Measurements from ENCODE around the gene GAS6.

The GAS6 gene

GRCh38 chr13:113837560-113838355, 26.1 kb downstream of the GAS6 start (continued):
- TF ChIP-seq, protein P1, sequence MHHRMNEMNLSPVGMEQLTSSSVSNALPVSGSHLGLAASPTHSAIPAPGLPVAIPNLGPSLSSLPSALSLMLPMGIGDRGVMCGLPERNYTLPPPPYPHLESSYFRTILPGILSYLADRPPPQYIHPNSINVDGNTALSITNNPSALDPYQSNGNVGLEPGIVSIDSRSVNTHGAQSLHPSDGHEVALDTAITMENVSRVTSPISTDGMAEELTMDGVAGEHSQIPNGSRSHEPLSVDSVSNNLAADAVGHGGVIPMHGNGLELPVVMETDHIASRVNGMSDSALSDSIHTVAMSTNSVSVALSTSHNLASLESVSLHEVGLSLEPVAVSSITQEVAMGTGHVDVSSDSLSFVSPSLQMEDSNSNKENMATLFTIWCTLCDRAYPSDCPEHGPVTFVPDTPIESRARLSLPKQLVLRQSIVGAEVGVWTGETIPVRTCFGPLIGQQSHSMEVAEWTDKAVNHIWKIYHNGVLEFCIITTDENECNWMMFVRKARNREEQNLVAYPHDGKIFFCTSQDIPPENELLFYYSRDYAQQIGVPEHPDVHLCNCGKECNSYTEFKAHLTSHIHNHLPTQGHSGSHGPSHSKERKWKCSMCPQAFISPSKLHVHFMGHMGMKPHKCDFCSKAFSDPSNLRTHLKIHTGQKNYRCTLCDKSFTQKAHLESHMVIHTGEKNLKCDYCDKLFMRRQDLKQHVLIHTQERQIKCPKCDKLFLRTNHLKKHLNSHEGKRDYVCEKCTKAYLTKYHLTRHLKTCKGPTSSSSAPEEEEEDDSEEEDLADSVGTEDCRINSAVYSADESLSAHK (tag by site-specific recombination; IDR thresholded peaks at IDR 0.05): peak; percentile 7; the same call in 1 of the 2 replicates
- TF ChIP-seq GLI2 (tag by site-specific recombination; IDR thresholded peaks at IDR 0.05; ENCODE audit: borderline replicate concordance, low read depth): no peak
- TF ChIP-seq ZNF221 (tag by site-specific recombination; IDR thresholded peaks at IDR 0.05; ENCODE audit: borderline replicate concordance): no peak
- no peak for TF ChIP-seq ZNF157 (tag by site-specific recombination; IDR thresholded peaks at IDR 0.05)
- TF ChIP-seq, protein P2, sequence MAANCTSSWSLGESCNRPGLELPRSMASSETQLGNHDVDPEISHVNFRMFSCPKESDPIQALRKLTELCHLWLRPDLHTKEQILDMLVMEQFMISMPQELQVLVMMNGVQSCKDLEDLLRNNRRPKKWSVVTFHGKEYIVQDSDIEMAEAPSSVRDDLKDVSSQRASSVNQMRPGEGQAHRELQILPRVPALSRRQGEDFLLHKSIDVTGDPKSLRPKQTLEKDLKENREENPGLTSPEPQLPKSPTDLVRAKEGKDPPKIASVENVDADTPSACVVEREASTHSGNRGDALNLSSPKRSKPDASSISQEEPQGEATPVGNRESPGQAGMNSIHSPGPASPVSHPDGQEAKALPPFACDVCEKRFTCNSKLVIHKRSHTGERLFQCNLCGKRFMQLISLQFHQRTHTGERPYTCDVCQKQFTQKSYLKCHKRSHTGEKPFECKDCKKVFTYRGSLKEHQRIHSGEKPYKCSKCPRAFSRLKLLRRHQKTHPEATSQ (tag by site-specific recombination; IDR thresholded peaks at IDR 0.05): no peak
- no peak for TF ChIP-seq ZNF10 (tag by site-specific recombination; IDR thresholded peaks at IDR 0.05)
- TF ChIP-seq, protein P3, sequence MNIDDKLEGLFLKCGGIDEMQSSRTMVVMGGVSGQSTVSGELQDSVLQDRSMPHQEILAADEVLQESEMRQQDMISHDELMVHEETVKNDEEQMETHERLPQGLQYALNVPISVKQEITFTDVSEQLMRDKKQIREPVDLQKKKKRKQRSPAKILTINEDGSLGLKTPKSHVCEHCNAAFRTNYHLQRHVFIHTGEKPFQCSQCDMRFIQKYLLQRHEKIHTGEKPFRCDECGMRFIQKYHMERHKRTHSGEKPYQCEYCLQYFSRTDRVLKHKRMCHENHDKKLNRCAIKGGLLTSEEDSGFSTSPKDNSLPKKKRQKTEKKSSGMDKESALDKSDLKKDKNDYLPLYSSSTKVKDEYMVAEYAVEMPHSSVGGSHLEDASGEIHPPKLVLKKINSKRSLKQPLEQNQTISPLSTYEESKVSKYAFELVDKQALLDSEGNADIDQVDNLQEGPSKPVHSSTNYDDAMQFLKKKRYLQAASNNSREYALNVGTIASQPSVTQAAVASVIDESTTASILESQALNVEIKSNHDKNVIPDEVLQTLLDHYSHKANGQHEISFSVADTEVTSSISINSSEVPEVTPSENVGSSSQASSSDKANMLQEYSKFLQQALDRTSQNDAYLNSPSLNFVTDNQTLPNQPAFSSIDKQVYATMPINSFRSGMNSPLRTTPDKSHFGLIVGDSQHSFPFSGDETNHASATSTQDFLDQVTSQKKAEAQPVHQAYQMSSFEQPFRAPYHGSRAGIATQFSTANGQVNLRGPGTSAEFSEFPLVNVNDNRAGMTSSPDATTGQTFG (tag by site-specific recombination; IDR thresholded peaks at IDR 0.05; ENCODE audit: borderline replicate concordance): no peak
- TF ChIP-seq SALL2 (tag by site-specific recombination; IDR thresholded peaks at IDR 0.05; ENCODE audit: borderline replicate concordance): no peak
- TF ChIP-seq ZNF664 (tag by site-specific recombination; IDR thresholded peaks at IDR 0.05): no peak
- no peak for TF ChIP-seq PBX3 (CRISPR knock-in tag; IDR thresholded peaks at IDR 0.05)
- no peak for TF ChIP-seq ZNF626 (tag by site-specific recombination; IDR thresholded peaks at IDR 0.05)
- no peak for TF ChIP-seq ZXDB (tag by site-specific recombination; IDR thresholded peaks at IDR 0.05)
- peak; percentile 64; the same call in 1 of the 2 replicates for TF ChIP-seq ZNF423 (tag by site-specific recombination; IDR thresholded peaks at IDR 0.05)
- no peak for TF ChIP-seq ZNF621 (tag by site-specific recombination; IDR thresholded peaks at IDR 0.05)
- TF ChIP-seq ZNF175 (tag by site-specific recombination; IDR thresholded peaks at IDR 0.05): no peak
- TF ChIP-seq ZNF350 (tag by site-specific recombination; IDR thresholded peaks at IDR 0.05): no peak
- no peak for TF ChIP-seq ZNF585B (tag by site-specific recombination; IDR thresholded peaks at IDR 0.05)
- no peak for TF ChIP-seq ZNF202 (tag by site-specific recombination; IDR thresholded peaks at IDR 0.05; ENCODE audit: borderline replicate concordance)
- TF ChIP-seq, protein P4, sequence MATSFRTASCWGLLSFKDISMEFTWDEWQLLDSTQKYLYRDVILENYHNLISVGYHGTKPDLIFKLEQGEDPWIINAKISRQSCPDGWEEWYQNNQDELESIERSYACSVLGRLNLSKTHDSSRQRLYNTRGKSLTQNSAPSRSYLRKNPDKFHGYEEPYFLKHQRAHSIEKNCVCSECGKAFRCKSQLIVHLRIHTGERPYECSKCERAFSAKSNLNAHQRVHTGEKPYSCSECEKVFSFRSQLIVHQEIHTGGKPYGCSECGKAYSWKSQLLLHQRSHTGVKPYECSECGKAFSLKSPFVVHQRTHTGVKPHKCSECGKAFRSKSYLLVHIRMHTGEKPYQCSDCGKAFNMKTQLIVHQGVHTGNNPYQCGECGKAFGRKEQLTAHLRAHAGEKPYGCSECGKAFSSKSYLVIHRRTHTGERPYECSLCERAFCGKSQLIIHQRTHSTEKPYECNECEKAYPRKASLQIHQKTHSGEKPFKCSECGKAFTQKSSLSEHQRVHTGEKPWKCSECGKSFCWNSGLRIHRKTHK (tag by site-specific recombination; IDR thresholded peaks at IDR 0.05): no peak
- TF ChIP-seq KLF8 (tag by site-specific recombination; IDR thresholded peaks at IDR 0.05): no peak
- no peak for TF ChIP-seq ZNF580 (tag by site-specific recombination; IDR thresholded peaks at IDR 0.05)
- TF ChIP-seq, protein P5, sequence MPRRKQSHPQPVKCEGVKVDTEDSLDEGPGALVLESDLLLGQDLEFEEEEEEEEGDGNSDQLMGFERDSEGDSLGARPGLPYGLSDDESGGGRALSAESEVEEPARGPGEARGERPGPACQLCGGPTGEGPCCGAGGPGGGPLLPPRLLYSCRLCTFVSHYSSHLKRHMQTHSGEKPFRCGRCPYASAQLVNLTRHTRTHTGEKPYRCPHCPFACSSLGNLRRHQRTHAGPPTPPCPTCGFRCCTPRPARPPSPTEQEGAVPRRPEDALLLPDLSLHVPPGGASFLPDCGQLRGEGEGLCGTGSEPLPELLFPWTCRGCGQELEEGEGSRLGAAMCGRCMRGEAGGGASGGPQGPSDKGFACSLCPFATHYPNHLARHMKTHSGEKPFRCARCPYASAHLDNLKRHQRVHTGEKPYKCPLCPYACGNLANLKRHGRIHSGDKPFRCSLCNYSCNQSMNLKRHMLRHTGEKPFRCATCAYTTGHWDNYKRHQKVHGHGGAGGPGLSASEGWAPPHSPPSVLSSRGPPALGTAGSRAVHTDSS (tag by site-specific recombination; IDR thresholded peaks at IDR 0.05): no peak
- TF ChIP-seq ZBTB6 (tag by site-specific recombination; IDR thresholded peaks at IDR 0.05): 0 out of 2 replicates have a peak, but pooled peaks have one; percentile 55
- TF ChIP-seq, protein P6, sequence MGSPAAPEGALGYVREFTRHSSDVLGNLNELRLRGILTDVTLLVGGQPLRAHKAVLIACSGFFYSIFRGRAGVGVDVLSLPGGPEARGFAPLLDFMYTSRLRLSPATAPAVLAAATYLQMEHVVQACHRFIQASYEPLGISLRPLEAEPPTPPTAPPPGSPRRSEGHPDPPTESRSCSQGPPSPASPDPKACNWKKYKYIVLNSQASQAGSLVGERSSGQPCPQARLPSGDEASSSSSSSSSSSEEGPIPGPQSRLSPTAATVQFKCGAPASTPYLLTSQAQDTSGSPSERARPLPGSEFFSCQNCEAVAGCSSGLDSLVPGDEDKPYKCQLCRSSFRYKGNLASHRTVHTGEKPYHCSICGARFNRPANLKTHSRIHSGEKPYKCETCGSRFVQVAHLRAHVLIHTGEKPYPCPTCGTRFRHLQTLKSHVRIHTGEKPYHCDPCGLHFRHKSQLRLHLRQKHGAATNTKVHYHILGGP (tag by site-specific recombination; IDR thresholded peaks at IDR 0.05): no peak
- TF ChIP-seq BCL11A (tag by site-specific recombination; IDR thresholded peaks at IDR 0.05; ENCODE audit: low read depth): no peak

Measured in HEK293 (cell line).